ENCODE measurements around the gene EPB41L4A.

Gene EPB41L4A

DNA sequence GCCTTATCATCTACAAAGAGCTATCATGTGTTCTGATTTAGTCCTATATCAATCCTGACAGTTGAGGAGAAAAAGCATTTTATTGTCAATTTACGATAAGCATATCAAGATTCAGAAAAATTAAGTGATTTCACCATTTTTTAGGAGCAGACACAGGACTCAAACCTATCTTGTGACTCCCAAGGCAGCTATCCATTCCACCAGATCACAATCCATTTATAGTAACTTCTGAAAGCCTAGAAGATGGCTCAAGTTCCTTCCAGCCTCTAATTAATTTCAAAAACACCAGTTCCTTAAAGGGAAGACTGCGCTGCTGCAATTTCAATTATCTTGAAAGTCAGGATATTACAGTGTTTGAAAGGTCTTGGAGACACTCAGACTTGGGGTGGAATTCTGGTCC is 114.3 kb downstream of the EPB41L4A start:
- Histone ChIP-seq H3K4me3 (IDR thresholded peaks at IDR 0.05; ENCODE audit: insufficient read depth, low read depth, low read length) (no peak overlapping the region), H3K27me3 (ENCODE audit: insufficient read depth, low read depth) (no peaks in the 10 kb centered on the region), H3K4me2 (no peak overlapping the region), H3K9ac (no peak overlapping the region), H3K27ac (no peak overlapping the region), H2AFZ (ENCODE audit: low read depth) (no peak overlapping the region), H3K4me1 (ENCODE audit: low read depth, poor library complexity, severe bottlenecking) (no peaks in the 10 kb centered on the region), H4K20me1 (ENCODE audit: insufficient read depth) (no peaks in the 10 kb centered on the region), H3K36me3 (ENCODE audit: insufficient read depth) (no peaks in the 10 kb centered on the region), H3K79me2 (ENCODE audit: insufficient read depth, low read depth) (no peaks in the 10 kb centered on the region)
- TF ChIP-seq, protein P1, sequence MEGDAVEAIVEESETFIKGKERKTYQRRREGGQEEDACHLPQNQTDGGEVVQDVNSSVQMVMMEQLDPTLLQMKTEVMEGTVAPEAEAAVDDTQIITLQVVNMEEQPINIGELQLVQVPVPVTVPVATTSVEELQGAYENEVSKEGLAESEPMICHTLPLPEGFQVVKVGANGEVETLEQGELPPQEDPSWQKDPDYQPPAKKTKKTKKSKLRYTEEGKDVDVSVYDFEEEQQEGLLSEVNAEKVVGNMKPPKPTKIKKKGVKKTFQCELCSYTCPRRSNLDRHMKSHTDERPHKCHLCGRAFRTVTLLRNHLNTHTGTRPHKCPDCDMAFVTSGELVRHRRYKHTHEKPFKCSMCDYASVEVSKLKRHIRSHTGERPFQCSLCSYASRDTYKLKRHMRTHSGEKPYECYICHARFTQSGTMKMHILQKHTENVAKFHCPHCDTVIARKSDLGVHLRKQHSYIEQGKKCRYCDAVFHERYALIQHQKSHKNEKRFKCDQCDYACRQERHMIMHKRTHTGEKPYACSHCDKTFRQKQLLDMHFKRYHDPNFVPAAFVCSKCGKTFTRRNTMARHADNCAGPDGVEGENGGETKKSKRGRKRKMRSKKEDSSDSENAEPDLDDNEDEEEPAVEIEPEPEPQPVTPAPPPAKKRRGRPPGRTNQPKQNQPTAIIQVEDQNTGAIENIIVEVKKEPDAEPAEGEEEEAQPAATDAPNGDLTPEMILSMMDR (conservative IDR thresholded peaks at IDR 0.05; ENCODE audit: low read depth, low read length), result no peak

- Histone ChIP-seq H3K4me3 (IDR thresholded peaks at IDR 0.05; ENCODE audit: insufficient read depth, low read depth, low read length) (no peak overlapping the region), H3K9ac (no peak overlapping the region), H3K36me3 (ENCODE audit: insufficient read depth) (no peaks in the 10 kb centered on the region), H3K27ac (no peak overlapping the region), H3K4me2 (no peak overlapping the region), H4K20me1 (ENCODE audit: insufficient read depth) (no peaks in the 10 kb centered on the region), H3K27me3 (ENCODE audit: insufficient read depth, low read depth) (no peaks in the 10 kb centered on the region), H2AFZ (ENCODE audit: low read depth) (no peak overlapping the region), H3K4me1 (ENCODE audit: low read depth, poor library complexity, severe bottlenecking) (no peaks in the 10 kb centered on the region), H3K79me2 (ENCODE audit: insufficient read depth, low read depth) (no peaks in the 10 kb centered on the region)
- TF ChIP-seq, protein P1 (conservative IDR thresholded peaks at IDR 0.05; ENCODE audit: low read depth, low read length), result no peak
These were observed 115.4 kb downstream of the EPB41L4A start for GRCh38 chr5:112303685-112304084.

- H3K79me2 ChIP-seq (ENCODE audit: insufficient read depth, low read depth), result no peaks in the 10 kb centered on the region
- H3K36me3 ChIP-seq (ENCODE audit: insufficient read depth), result no peaks in the 10 kb centered on the region
- no peak overlapping the region for H3K9ac ChIP-seq
- no peaks in the 10 kb centered on the region for H4K20me1 ChIP-seq (ENCODE audit: insufficient read depth)
- no peak overlapping the region for H2AFZ ChIP-seq (ENCODE audit: low read depth)
- H3K4me1 ChIP-seq (ENCODE audit: low read depth, poor library complexity, severe bottlenecking), result no peaks in the 10 kb centered on the region
- TF ChIP-seq, protein P1 (conservative IDR thresholded peaks at IDR 0.05; ENCODE audit: low read depth, low read length), result no peak
- no peak overlapping the region for H3K27ac ChIP-seq
- H3K4me2 ChIP-seq, result no peak overlapping the region
- no peaks in the 10 kb centered on the region for H3K27me3 ChIP-seq (ENCODE audit: insufficient read depth, low read depth)
- H3K4me3 ChIP-seq (IDR thresholded peaks at IDR 0.05; ENCODE audit: insufficient read depth, low read depth, low read length), result no peak overlapping the region
These were observed 125.0 kb downstream of the EPB41L4A start for GRCh38 chr5:112294126-112294525.

DNA sequence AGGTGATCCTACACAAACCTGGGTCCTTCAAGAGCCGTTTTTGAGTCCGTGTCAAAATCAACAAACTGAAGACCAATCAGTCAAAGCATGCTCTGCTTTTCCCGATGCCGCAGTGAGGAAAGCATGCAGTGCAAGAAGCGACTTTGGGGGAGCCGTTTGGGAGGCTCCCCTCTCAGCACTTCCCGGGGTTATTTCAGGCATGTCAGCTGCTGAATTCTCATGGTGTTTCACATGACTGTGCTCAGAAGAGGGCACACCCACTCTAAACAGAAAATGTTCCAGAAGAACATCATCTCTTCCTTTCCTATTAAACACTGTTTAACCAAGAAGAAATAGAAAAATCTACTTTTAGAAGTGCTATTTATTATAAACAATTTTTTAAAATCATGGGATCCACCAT is 125.5 kb downstream of the EPB41L4A start:
- Histone ChIP-seq H3K27ac (no peak overlapping the region), H3K36me3 (ENCODE audit: insufficient read depth) (no peaks in the 10 kb centered on the region), H3K79me2 (ENCODE audit: insufficient read depth, low read depth) (no peaks in the 10 kb centered on the region), H3K4me3 (IDR thresholded peaks at IDR 0.05; ENCODE audit: insufficient read depth, low read depth, low read length) (no peak overlapping the region), H4K20me1 (ENCODE audit: insufficient read depth) (no peaks in the 10 kb centered on the region), H3K4me2 (no peak overlapping the region), H2AFZ (ENCODE audit: low read depth) (no peak overlapping the region), H3K4me1 (ENCODE audit: low read depth, poor library complexity, severe bottlenecking) (no peaks in the 10 kb centered on the region), H3K27me3 (ENCODE audit: insufficient read depth, low read depth) (no peaks in the 10 kb centered on the region), H3K9ac (no peak overlapping the region)
- TF ChIP-seq, protein P1 (conservative IDR thresholded peaks at IDR 0.05; ENCODE audit: low read depth, low read length), result no peak

Data from KMS-11 (cell line).